Activated gamma-delta T cell treated with anti-CD3 and anti-CD28 coated beads, Interleukin-2, amount 50 U/mL, for 16 hours (primary cell): ENCODE measurements around the gene LRRC17.

ENCODE experiments used
- DNase-seq: peaks from one replicate; pipeline ENCODE4 v3.0.0-alpha.2; 2020; ENCODE audit warnings: low read depth

Gene LRRC17

DNA sequence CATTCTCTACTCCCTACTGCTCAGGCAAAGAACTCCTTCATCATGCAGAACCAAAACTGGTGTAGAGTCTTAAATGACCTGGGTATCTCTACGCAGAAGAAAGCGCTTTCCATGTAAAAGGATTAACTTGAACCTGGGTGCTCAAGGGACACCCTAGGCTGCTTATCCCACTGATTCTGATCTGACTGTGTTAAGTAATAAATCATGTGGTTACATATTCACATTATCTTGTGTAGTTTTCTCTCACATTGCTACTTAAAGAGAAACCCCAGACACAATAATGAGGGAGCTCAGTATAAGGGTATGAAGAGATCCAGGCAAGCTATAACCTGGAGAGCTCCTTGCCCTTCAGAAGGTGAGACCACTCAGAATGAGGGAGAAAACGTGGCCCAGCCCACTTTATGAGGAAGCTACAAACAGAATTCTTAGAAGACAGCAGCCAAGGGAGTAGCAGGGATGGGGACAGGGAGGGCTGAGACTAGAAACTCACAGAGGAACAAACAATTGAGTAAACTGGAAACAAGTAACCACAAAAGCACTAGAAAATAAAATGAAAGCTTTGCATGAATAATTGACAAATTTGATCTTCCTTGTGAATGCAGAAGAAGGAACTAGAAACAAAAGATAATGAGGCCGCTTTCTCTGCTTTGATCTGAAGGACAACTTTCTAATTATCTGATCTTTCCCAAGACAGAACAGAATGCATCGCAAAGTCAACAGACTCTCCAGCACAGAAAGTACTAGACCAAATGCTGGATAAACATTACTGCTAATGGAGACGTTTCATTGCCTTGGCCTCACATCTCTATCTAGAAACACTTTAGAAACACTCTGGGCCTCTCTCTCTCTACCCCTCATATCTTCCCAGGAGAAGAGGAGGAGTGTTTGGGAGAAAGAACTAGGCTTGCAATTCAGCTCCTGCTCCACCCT lies 76.1 kb downstream of the LRRC17 start:
- DNase-seq = no peak

DNA sequence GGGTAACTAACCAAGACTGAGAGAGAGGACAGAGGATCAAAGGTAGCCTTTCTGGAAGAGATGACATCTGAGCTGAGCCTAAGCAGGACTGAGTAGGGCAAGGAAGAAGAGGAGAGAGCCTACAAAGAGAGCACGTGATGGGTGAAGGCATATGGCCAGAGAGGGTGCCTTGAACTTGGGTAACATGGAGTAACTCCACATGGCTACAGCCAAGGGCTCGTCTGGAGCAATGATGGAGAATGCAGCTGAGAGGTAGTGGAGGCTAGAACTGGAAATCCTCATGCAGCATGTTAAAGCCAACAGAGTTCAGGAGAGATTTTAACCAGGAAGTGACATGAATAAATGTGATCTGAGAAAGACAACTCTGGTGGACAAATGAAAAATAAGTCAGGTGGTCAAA lies 77.8 kb downstream of the LRRC17 start:
- DNase-seq = no peak

DNA sequence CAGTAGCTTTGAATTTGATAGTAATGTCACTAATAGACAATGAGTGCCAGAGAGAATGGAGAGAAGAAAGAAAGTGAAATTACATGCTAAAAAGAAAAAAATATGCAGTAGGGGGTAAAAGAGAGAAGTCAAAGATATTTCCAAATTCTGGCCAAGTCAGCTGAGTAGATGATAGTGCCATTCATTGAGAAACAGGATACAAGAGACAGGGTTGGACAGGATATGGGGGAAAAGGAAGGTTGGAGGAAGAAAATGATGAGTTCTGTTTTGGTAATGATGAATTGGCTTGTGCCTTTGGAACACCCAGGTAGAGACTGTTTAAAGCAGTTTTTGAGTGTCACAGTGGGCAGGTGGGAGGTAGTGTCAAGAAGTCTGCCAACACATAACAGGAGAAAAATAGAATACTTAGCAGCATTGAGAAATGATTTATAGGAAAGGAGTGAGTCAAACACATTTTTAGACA lies 78.3 kb downstream of the LRRC17 start:
- no peak for DNase-seq

DNA sequence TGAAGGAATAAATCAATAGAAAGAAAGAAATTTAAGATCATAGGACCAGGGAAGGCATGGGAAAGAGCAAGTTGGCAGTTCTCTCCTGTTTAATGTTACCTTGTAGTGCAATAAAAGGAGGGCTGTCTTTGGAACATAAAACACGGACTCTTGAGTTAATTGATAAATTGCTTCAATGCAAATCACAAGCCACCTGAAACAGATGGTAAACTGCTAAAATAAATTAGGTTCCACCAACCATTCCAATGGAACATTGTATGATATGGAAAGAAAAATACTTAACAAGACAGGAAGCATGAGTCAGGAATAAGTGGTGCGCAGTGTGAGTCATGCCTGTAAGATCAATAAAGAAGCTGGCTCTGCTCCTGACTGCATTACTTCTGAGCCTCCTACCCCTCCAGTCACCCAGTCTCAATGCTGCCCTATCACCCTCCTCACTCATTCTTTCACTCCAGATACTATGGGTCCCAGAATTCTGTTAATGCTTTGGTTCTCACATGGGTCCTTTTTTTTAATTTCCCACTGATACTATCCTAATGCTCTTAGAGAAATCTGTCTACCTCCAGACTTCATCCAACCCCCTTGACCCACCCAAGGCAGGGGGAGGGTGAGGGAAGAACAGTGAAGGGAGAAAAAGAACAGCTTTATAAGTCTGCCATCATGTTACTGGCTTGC lies 78.9 kb downstream of the LRRC17 start:
- no peak for DNase-seq

DNA sequence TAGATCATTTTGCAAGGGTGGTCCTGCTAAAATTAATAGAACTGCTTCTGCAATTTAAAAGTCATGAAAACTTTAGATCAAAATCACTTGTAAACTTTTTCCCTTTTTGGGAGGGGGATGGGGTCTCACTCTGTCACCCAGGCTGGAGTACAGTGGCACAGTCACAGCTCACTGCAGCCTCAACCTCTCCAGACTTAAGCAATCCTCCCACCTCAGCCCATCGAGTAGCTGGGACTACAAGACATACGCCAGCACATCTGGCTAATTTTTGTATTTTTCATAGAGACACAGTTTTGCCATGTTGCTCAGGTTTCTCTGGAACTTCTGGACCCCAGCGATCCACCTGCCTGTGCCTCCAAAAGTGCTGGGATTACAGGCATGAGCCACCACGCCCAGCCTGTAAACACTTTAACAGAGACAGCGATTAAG lies 79.7 kb downstream of the LRRC17 start:
- DNase-seq = no peak

DNA sequence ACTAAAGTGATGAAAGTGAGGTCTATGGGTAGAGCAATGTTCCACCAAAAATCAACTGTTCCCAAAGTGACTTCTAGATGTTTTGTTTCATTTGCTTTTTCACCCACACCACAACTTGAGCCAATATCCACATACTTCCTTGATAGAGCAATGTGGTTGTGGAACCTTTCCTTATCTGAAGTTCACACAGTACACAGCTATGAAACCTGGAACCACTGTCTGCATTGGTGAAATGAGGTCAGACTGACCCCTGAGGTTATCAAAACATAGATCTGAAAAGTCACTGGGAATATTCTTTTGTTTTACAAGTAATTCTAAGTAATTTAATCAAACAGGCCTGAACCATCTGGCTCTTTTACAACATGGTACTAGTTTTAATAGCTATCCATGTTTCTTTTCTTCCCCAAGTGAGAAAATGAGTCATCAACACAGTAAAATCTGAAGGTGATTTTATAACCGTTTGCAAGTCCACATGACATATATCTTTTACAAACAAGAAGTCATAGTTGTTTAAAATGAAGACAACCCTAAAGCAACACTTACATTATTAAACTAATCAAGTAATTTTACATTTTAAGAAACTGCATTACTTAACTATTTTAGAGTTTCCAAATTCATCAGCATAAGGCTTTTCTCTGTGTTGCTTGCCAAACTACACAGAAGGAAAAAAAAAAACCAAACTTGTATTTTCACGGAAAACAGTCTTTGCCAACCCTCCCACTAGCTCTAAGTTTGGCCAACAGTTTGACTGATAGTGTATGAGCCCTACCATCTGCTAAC lies 80.3 kb downstream of the LRRC17 start:
- DNase-seq = no peak

DNA sequence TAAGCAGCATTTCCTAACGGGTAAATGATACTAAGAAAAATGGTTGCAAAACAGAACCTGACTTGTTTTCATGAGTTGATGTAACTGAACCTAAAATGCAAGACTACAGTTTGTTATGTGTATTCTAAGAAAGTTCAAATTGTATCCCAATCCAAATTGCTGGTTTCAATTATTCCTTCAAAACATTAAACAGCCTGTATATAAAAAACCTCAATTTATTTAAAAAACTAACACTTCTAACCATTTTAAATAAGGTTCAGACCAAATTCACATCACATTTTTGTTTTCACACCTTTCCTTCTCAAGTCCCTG lies 80.9 kb downstream of the LRRC17 start:
- DNase-seq = no peak

DNA sequence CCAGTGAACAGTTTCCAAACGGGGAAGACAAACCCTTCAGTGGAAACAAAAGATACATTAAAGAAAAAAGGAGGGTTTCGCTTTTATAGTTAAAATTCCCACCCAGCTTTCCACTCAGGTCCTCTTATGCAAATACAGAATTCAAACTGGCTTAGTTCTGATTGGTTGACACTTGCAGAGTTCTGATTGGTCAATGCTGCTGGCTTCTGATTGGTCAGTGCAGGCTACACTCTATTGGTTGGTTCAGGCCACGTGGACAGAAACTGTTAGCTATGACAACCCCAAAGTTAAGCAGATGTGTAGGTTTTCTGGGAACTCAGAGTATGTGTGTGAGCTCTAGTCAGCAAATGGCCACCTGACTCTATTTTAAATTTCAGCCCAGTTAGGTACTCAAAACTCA lies 81.8 kb downstream of the LRRC17 start:
- no peak for DNase-seq
